A549 (cell line): ENCODE results near the gene GAK.

Source experiments
- CTCF ChIP-seq: fragments of >200 bp; sonication (Bioruptor Twin); formaldehyde crosslinking; IDR thresholded peaks from 3 replicates; pipeline ENCODE4 v1.5.1; 2016
- EHMT2 ChIP-seq: fragments of 200-600 bp; sonication (generic); IDR thresholded peaks from 2 replicates; pipeline ENCODE4 v1.6.1; 2016; ENCODE audit warnings: antibody characterized with exemption, low read depth, mild to moderate bottlenecking, moderate library complexity
- EP300 ChIP-seq, 2 experiments: fragments of >200 bp; sonication (Bioruptor Twin); formaldehyde crosslinking; IDR thresholded peaks; 2 replicates in 1 of 2; 3 replicates in 1 of 2; pipeline ENCODE4 v1.6.1; 2016 to 2017
- HEYL ChIP-seq: fragments of 250-450 bp; sonication (Bioruptor Pico); IDR thresholded peaks from 2 replicates; pipeline ENCODE4 v1.8.0; 2021; ENCODE audit warnings: mild to moderate bottlenecking, moderate library complexity
- JUN ChIP-seq, 2 experiments: fragments of >200 bp; sonication (Bioruptor Twin); formaldehyde crosslinking; IDR thresholded peaks; 2 replicates in 1 of 2; 3 replicates in 1 of 2; pipeline ENCODE4 v1.6.1; 2016 to 2017
- JUNB ChIP-seq: fragments of >200 bp; sonication (Bioruptor Twin); formaldehyde crosslinking; IDR thresholded peaks from 2 replicates; pipeline ENCODE4 v1.6.1; 2016
- POLR2A ChIP-seq: IDR thresholded peaks from 2 replicates; pipeline ENCODE4 v1.6.1; 2012; ENCODE audit warnings: mild to moderate bottlenecking, low read length
- RAD21 ChIP-seq, 2 experiments: fragments of >200 bp in 1 of 2; sonication (Bioruptor Twin) in 1 of 2; formaldehyde crosslinking in 1 of 2; IDR thresholded peaks in 1 of 2; conservative IDR thresholded peaks in 1 of 2; 2 replicates in 1 of 2; 3 replicates in 1 of 2; pipeline ENCODE4 v1.6.1; 2012 to 2018; ENCODE audit warnings: inconsistent platforms in 1 of 2
- RCOR1 ChIP-seq: fragments of 150-350 bp; IDR thresholded peaks from 2 replicates; pipeline ENCODE4 v1.6.1; 2014; ENCODE audit warnings: antibody characterized with exemption, low read length, low read depth
- TP53 ChIP-seq: fragments of 250-450 bp; sonication (Bioruptor Pico); IDR thresholded peaks from 2 replicates; pipeline ENCODE4 v1.5.0; 2021; ENCODE audit warnings: mild to moderate bottlenecking, moderate library complexity
- USF2 ChIP-seq: fragments of 450-650 bp; IDR thresholded peaks from 2 replicates; pipeline ENCODE4 v1.6.1; 2014; ENCODE audit warnings: antibody characterized with exemption
- ZFP36 ChIP-seq: fragments of 450-650 bp; IDR thresholded peaks from 2 replicates; pipeline ENCODE4 v1.6.1; 2014; ENCODE audit warnings: borderline replicate concordance; ENCODE audit not compliant: partially characterized antibody

DNA sequence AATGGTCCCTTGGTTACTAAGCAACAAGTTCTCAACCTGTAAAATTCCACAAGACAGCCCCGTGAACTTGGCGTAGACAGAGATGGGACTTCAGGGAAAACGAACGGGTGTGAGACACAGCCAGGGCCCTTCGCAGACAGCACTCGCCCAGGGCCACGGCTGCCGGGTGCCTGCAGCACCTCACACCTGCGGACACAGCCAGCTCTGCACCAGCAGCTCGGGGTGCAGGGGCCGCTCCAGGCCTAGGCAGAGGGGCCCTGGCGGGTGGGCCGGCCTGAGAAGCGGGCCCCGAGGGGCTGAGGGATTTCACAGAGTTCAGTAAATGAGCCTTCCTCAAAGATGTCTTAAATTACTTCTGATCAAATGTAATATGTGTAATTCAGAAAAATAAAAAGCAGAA lies 34.0 kb downstream of the GAK start:
- TF ChIP-seq HEYL (CRISPR knock-in tag) = no peak
- no peak for TF ChIP-seq JUN (IDR thresholded peaks at IDR 0.05)
- no peak for TF ChIP-seq EP300 (IDR thresholded peaks at IDR 0.05)
- TF ChIP-seq CTCF = no peak
- TF ChIP-seq RAD21 (conservative IDR thresholded peaks at IDR 0.05 in 1 of 2, IDR thresholded peaks at IDR 0.05 in 1 of 2) = no peak
- no peak for TF ChIP-seq RCOR1
- TF ChIP-seq ZFP36 = no peak
- TF ChIP-seq EHMT2 = no peak
- TF ChIP-seq USF2 = no peak
- no peak for TF ChIP-seq POLR2A
- no peak for TF ChIP-seq JUNB
- TF ChIP-seq TP53 (CRISPR knock-in tag) = no peak
